Common myeloid progenitor, CD34-positive (primary cell): ENCODE data around the gene ZNF512.
"Not testable (repeated sequence)": the region's sequence is repeated elsewhere in the genome, so short reads cannot be mapped to it uniquely, and the experiment has no call there.

Source experiments
- CTCF ChIA-PET: fragments of 350-600 bp; sonication (Branson Sonifier 250); formaldehyde crosslinking; loops from one replicate; lab custom pipeline; 2021; ENCODE audit warnings: antibody characterized with exemption; lab: Charles Lee
- POLR2A ChIA-PET: fragments of 350-600 bp; sonication (Branson Sonifier 250); formaldehyde crosslinking; loops from one replicate; lab custom pipeline; 2021; ENCODE audit warnings: antibody characterized with exemption; lab: Charles Lee
- DNase-seq, 3 donors: peaks; one replicate each; pipeline versions ENCODE4 v3.0.0 to v3.0.0-alpha.2; 2013
- H3K27ac ChIP-seq, 2 experiments: 1 replicate in 1 of 2; 2 replicates in 1 of 2; pipeline ENCODE4 v1.7.0; 2013; ENCODE audit warnings: inconsistent platforms in 2 of 2, low read length in 2 of 2, mild to moderate bottlenecking in 2 of 2, low read depth in 1 of 2, moderate library complexity in 1 of 2; ENCODE audit not compliant: severe bottlenecking in 2 of 2, insufficient read depth in 1 of 2, poor library complexity in 1 of 2
- H3K27me3 ChIP-seq, 5 experiments: replicated peaks in 2 of 5; 1 replicate in 3 of 5; 2 replicates in 2 of 5; pipeline versions ENCODE4 v1.6.1 to v1.7.0; 2013; ENCODE audit warnings: low read length in 4 of 5, mild to moderate bottlenecking in 2 of 5, moderate library complexity in 2 of 5, inconsistent platforms in 1 of 5; ENCODE audit not compliant: insufficient read depth in 5 of 5, control insufficient read depth in 4 of 5
- H3K36me3 ChIP-seq, 4 experiments: 1 replicate in 2 of 4; 2 replicates in 2 of 4; pipeline versions ENCODE4 v1.6.1 to v1.7.0; 2013; ENCODE audit warnings: low read length in 3 of 4, control low read depth in 1 of 4, mild to moderate bottlenecking in 1 of 4; ENCODE audit not compliant: control insufficient read depth in 4 of 4, insufficient read depth in 4 of 4
- H3K4me1 ChIP-seq, 4 experiments: 1 replicate in 3 of 4; 2 replicates in 1 of 4; pipeline versions ENCODE4 v1.6.1 to v1.7.1; 2013; ENCODE audit warnings: low read length in 3 of 4, mild to moderate bottlenecking in 3 of 4, control low read depth in 1 of 4, inconsistent platforms in 1 of 4, moderate library complexity in 1 of 4; ENCODE audit not compliant: control insufficient read depth in 4 of 4, insufficient read depth in 4 of 4; ENCODE audit errors: control extremely low read depth in 1 of 4
- H3K4me3 ChIP-seq, 7 experiments: 1 replicate in 4 of 7; 2 replicates in 3 of 7; pipeline versions ENCODE4 v1.5.1 to v1.7.0; 2013; ENCODE audit warnings: mild to moderate bottlenecking in 7 of 7, low read length in 6 of 7, moderate library complexity in 6 of 7, inconsistent platforms in 2 of 7, low read depth in 2 of 7, control low read depth in 1 of 7; ENCODE audit not compliant: insufficient read depth in 4 of 7, control insufficient read depth in 1 of 7; ENCODE audit errors: extremely low read depth in 1 of 7
- H3K9me3 ChIP-seq, 5 experiments: 1 replicate in 4 of 5; 2 replicates in 1 of 5; pipeline versions ENCODE4 v1.6.1 to v1.7.1; 2013; ENCODE audit warnings: low read length in 4 of 5, mild to moderate bottlenecking in 2 of 5, inconsistent platforms in 1 of 5, low read depth in 1 of 5, moderate library complexity in 1 of 5; ENCODE audit not compliant: control insufficient read depth in 4 of 5, insufficient read depth in 2 of 5; ENCODE audit errors: control extremely low read depth in 1 of 5
- WGBS: methylation state at CpG from one replicate; pipeline ENCODE4 v1.1.5; 2013; ENCODE audit not compliant: insufficient coverage; 5-methylcytosine and 5-hydroxymethylcytosine counted together

ZNF512 gene

GRCh38 chr2:27630257-27630656 is 47.4 kb downstream of the ZNF512 start:
- peak overlapping the region in 1 of 7 experiments; percentile 98 for H3K4me3 ChIP-seq
- H3K9me3 ChIP-seq, H3K27me3 ChIP-seq, DNase-seq, POLR2A ChIA-PET, CTCF ChIA-PET, H3K27ac ChIP-seq: not testable (repeated sequence)
- peaks cover 17 to 35% (median 29%) of the 10 kb centered on the region in 4 experiments for H3K4me1 ChIP-seq
- no CpG with 5 or more reads among the region's 2 CpGs for WGBS
- peaks cover 11 to 43% (median 32%) of the 10 kb centered on the region in 4 experiments for H3K36me3 ChIP-seq

GRCh38 chr2:27634291-27634690 is 51.4 kb downstream of the ZNF512 start:
- WGBS = no CpG with 5 or more reads among the region's 2 CpGs
- Histone ChIP-seq H3K36me3 (peaks cover 28 to 82% (median 51%) of the 10 kb centered on the region in 4 experiments), H3K27me3 (no peaks in the 10 kb centered on the region), H3K9me3 (no peaks in the 10 kb centered on the region), H3K4me1 (peaks cover 4 to 7% (median 5%) of the 10 kb centered on the region in 4 experiments), H3K27ac (no peak overlapping the region), H3K4me3 (no peak overlapping the region)
- CTCF ChIA-PET = interaction anchor here (0.7 kb wide), 1 partner anchor 145 kb away, joined by 3 read pairs; no protein-coding TSS in a partner anchor
- DNase-seq = no peak
- POLR2A ChIA-PET = no interaction called here

GRCh38 chr2:27636766-27637165 is 53.9 kb downstream of the ZNF512 start:
- ChIA-PET POLR2A (no interaction called here), CTCF (interaction anchor here (1.0 kb wide), 1 partner anchor 9 kb away, joined by 3 read pairs; no protein-coding TSS in a partner anchor)
- H3K36me3 ChIP-seq = peaks cover 41 to 93% (median 53%) of the 10 kb centered on the region in 4 experiments
- H3K9me3 ChIP-seq = no peaks in the 10 kb centered on the region
- DNase-seq = no peak
- WGBS = 100% methylated on average over 4 of the region's 5 CpGs
- H3K27ac ChIP-seq = no peak overlapping the region
- no peak overlapping the region for H3K4me3 ChIP-seq
- no peaks in the 10 kb centered on the region for H3K4me1 ChIP-seq
- no peaks in the 10 kb centered on the region for H3K27me3 ChIP-seq

GRCh38 chr2:27638037-27638637 is 55.3 kb downstream of the ZNF512 start:
- H3K9me3 ChIP-seq = no peaks in the 10 kb centered on the region
- no peaks in the 10 kb centered on the region for H3K4me1 ChIP-seq
- H3K36me3 ChIP-seq = peaks cover 34 to 91% (median 55%) of the 10 kb centered on the region in 4 experiments
- no CpG with 5 or more reads among the region's 3 CpGs for WGBS
- ChIA-PET CTCF (no interaction called here), POLR2A (no interaction called here)
- no peak overlapping the region for H3K27ac ChIP-seq
- DNase-seq = no peak
- no peaks in the 10 kb centered on the region for H3K27me3 ChIP-seq
- no peak overlapping the region for H3K4me3 ChIP-seq

- no peak for DNase-seq
- H3K27me3 ChIP-seq = no peaks in the 10 kb centered on the region
- H3K4me3 ChIP-seq = no peak overlapping the region
- H3K27ac ChIP-seq = no peak overlapping the region
- CTCF ChIA-PET = no interaction called here
- POLR2A ChIA-PET = no interaction called here
- H3K9me3 ChIP-seq = no peaks in the 10 kb centered on the region
- 97% methylated on average over 3 of the region's 3 CpGs for WGBS
- H3K4me1 ChIP-seq = no peaks in the 10 kb centered on the region
- peaks cover 33 to 90% (median 56%) of the 10 kb centered on the region in 4 experiments for H3K36me3 ChIP-seq
These were observed 55.9 kb downstream of the ZNF512 start for GRCh38 chr2:27638709-27639108.

- POLR2A ChIA-PET = no interaction called here
- Histone ChIP-seq H3K4me1 (no peaks in the 10 kb centered on the region), H3K36me3 (peaks cover 24 to 83% (median 44%) of the 10 kb centered on the region in 4 experiments), H3K27ac (no peak overlapping the region), H3K9me3 (no peaks in the 10 kb centered on the region), H3K27me3 (no peaks in the 10 kb centered on the region), H3K4me3 (no peak overlapping the region)
- DNase-seq = no peak
- 92% methylated on average over 2 of the region's 2 CpGs for WGBS
- CTCF ChIA-PET = interaction anchor here (1.0 kb wide), 1 partner anchor 8 kb away, joined by 3 read pairs; no protein-coding TSS in a partner anchor
These were observed 57.9 kb downstream of the ZNF512 start for GRCh38 chr2:27640722-27641245.

GRCh38 chr2:27645197-27645596 is 62.4 kb downstream of the ZNF512 start:
- no peak overlapping the region for H3K27ac ChIP-seq
- ChIA-PET CTCF (interaction anchor here (0.6 kb wide), 1 partner anchor 9 kb away, joined by 3 read pairs; no protein-coding TSS in a partner anchor), POLR2A (no interaction called here)
- DNase-seq = no peak
- H3K9me3 ChIP-seq = no peaks in the 10 kb centered on the region
- no peaks in the 10 kb centered on the region for H3K27me3 ChIP-seq
- no peaks in the 10 kb centered on the region for H3K4me1 ChIP-seq
- no peak overlapping the region for H3K4me3 ChIP-seq
- peaks cover 21 to 77% (median 41%) of the 10 kb centered on the region in 4 experiments for H3K36me3 ChIP-seq
